ENCODE data around the gene TESK2.
"Not testable (repeated sequence)": the region's sequence is repeated elsewhere in the genome, so short reads cannot be mapped to it uniquely, and the experiment has no call there.

TESK2 gene

GRCh38 chr1:45478121-45478814 is 12.7 kb downstream of the TESK2 start:
- DNase-seq (ENCODE audit: low read depth), result no peak
- TF ChIP-seq CTCF (conservative IDR thresholded peaks at IDR 0.05; ENCODE audit: control insufficient read depth, insufficient read depth, low read depth, low read length), result no peak
- no peak overlapping the region for H3K4me3 ChIP-seq (ENCODE audit: control insufficient read depth, low read depth, low read length)

GRCh38 chr1:45477646-45478045 is 13.3 kb downstream of the TESK2 start:
- DNase-seq (ENCODE audit: low read depth), result no peak
- H3K4me3 ChIP-seq (ENCODE audit: control insufficient read depth, low read depth, low read length), result no peak overlapping the region
- TF ChIP-seq CTCF (conservative IDR thresholded peaks at IDR 0.05; ENCODE audit: control insufficient read depth, insufficient read depth, low read depth, low read length), result no peak

GRCh38 chr1:45474194-45474593 is 16.8 kb downstream of the TESK2 start:
- DNase-seq (ENCODE audit: low read depth); H3K4me3 ChIP-seq (ENCODE audit: control insufficient read depth, low read depth, low read length): not testable (repeated sequence)

GRCh38 chr1:45473302-45473701 is 17.7 kb downstream of the TESK2 start:
- no peak overlapping the region for H3K4me3 ChIP-seq (ENCODE audit: control insufficient read depth, low read depth, low read length)
- DNase-seq (ENCODE audit: low read depth), result no peak
- no peak for TF ChIP-seq CTCF (conservative IDR thresholded peaks at IDR 0.05; ENCODE audit: control insufficient read depth, insufficient read depth, low read depth, low read length)

GRCh38 chr1:45470306-45470798 is 20.6 kb downstream of the TESK2 start:
- DNase-seq (ENCODE audit: low read depth), result no peak

GRCh38 chr1:45467353-45467752 is 23.6 kb downstream of the TESK2 start:
- H3K4me3 ChIP-seq (ENCODE audit: control insufficient read depth, low read depth, low read length); DNase-seq (ENCODE audit: low read depth): not testable (repeated sequence)

More at GRCh38 chr1:45470306-45470798, 20.6 kb downstream of the TESK2 start:
- H3K4me3 ChIP-seq (ENCODE audit: control insufficient read depth, low read depth, low read length), result no peak overlapping the region
- TF ChIP-seq CTCF (conservative IDR thresholded peaks at IDR 0.05; ENCODE audit: control insufficient read depth, insufficient read depth, low read depth, low read length), result no peak

- no peak overlapping the region for H3K4me3 ChIP-seq (ENCODE audit: control insufficient read depth, low read depth, low read length)
- no peak for DNase-seq (ENCODE audit: low read depth)
- TF ChIP-seq CTCF (conservative IDR thresholded peaks at IDR 0.05; ENCODE audit: control insufficient read depth, insufficient read depth, low read depth, low read length), result no peak
These were observed 25.7 kb downstream of the TESK2 start for GRCh38 chr1:45465277-45465676.

GRCh38 chr1:45458894-45459293 is 32.1 kb downstream of the TESK2 start:
- H3K4me3 ChIP-seq (ENCODE audit: control insufficient read depth, low read depth, low read length), result no peak overlapping the region
- no peak for DNase-seq (ENCODE audit: low read depth)
- no peak for TF ChIP-seq CTCF (conservative IDR thresholded peaks at IDR 0.05; ENCODE audit: control insufficient read depth, insufficient read depth, low read depth, low read length)
